Stimulated activated naive CD8-positive, alpha-beta T cell treated with anti-CD3 and anti-CD28 coated beads, Interleukin-15, Interleukin-2, amounts not matched to agents 100 ng/mL and 50 ng/mL, for 24 hours (primary cell): ENCODE measurements around the gene TIAM2.

Experiments used
- H3K27ac Mint-ChIP-seq: one replicate; pipeline ENCODE4 v1.8.0; 2021; ENCODE audit warnings: mild to moderate bottlenecking, mixed read lengths
- H3K27me3 Mint-ChIP-seq: one replicate; pipeline ENCODE4 v1.8.0; 2021; ENCODE audit warnings: mixed read lengths
- H3K36me3 Mint-ChIP-seq: one replicate; pipeline ENCODE4 v1.8.0; 2021; ENCODE audit warnings: low read depth, mixed read lengths
- H3K4me1 Mint-ChIP-seq: one replicate; pipeline ENCODE4 v1.8.0; 2021; ENCODE audit warnings: low read depth, mixed read lengths
- H3K4me3 Mint-ChIP-seq: one replicate; pipeline ENCODE4 v1.8.0; 2021; ENCODE audit warnings: mild to moderate bottlenecking, mixed read lengths
- H3K9me3 Mint-ChIP-seq: one replicate; pipeline ENCODE4 v1.8.0; 2021; ENCODE audit warnings: mixed read lengths

The TIAM2 gene

GRCh38 chr6:155152211-155153076, 157.3 kb downstream of the TIAM2 start:
- H3K27ac Mint-ChIP-seq: peak overlapping the region; percentile 95
- H3K4me1 Mint-ChIP-seq: peaks cover 98% of the 10 kb centered on the region
- H3K36me3 Mint-ChIP-seq: peaks cover 53% of the 10 kb centered on the region
- no peaks in the 10 kb centered on the region for H3K27me3 Mint-ChIP-seq
- peak overlapping the region; percentile 18 for H3K4me3 Mint-ChIP-seq
- H3K9me3 Mint-ChIP-seq: no peaks in the 10 kb centered on the region

GRCh38 chr6:155154158-155154830, 159.2 kb downstream of the TIAM2 start:
- H3K4me1 Mint-ChIP-seq: peaks cover 99% of the 10 kb centered on the region
- peaks cover 49% of the 10 kb centered on the region for H3K36me3 Mint-ChIP-seq
- H3K9me3 Mint-ChIP-seq: no peaks in the 10 kb centered on the region
- H3K4me3 Mint-ChIP-seq: peak overlapping the region; percentile 66
- H3K27me3 Mint-ChIP-seq: no peaks in the 10 kb centered on the region
- H3K27ac Mint-ChIP-seq: peak overlapping the region; percentile 95

- H3K27ac Mint-ChIP-seq: peak overlapping the region; percentile 95
These were observed 160.8 kb downstream of the TIAM2 start for GRCh38 chr6:155155787-155156447.

GRCh38 chr6:155157101-155157500, 162.0 kb downstream of the TIAM2 start:
- Mint-ChIP-seq H3K4me1 (peaks cover 84% of the 10 kb centered on the region), H3K27ac (peak overlapping the region; percentile 95), H3K4me3 (no peak overlapping the region), H3K9me3 (peaks cover 13% of the 10 kb centered on the region), H3K27me3 (no peaks in the 10 kb centered on the region), H3K36me3 (peaks cover 40% of the 10 kb centered on the region)

More at GRCh38 chr6:155155787-155156447, 160.8 kb downstream of the TIAM2 start:
- peaks cover 9% of the 10 kb centered on the region for H3K9me3 Mint-ChIP-seq
- H3K36me3 Mint-ChIP-seq: peaks cover 51% of the 10 kb centered on the region
- H3K4me1 Mint-ChIP-seq: peaks cover 91% of the 10 kb centered on the region
- H3K4me3 Mint-ChIP-seq: peak overlapping the region; percentile 60
- H3K27me3 Mint-ChIP-seq: no peaks in the 10 kb centered on the region

- Mint-ChIP-seq H3K4me3 (peak overlapping the region; percentile 46), H3K27ac (peak overlapping the region; percentile 84), H3K4me1 (peaks cover 72% of the 10 kb centered on the region), H3K27me3 (no peaks in the 10 kb centered on the region), H3K9me3 (peaks cover 13% of the 10 kb centered on the region), H3K36me3 (peaks cover 29% of the 10 kb centered on the region)
These were observed 163.1 kb downstream of the TIAM2 start for GRCh38 chr6:155158030-155158843.

- peaks cover 28% of the 10 kb centered on the region for H3K4me1 Mint-ChIP-seq
- H3K4me3 Mint-ChIP-seq: no peak overlapping the region
- no peak overlapping the region for H3K27ac Mint-ChIP-seq
- no peaks in the 10 kb centered on the region for H3K27me3 Mint-ChIP-seq
- H3K9me3 Mint-ChIP-seq: peaks cover 13% of the 10 kb centered on the region
- peaks cover 30% of the 10 kb centered on the region for H3K36me3 Mint-ChIP-seq
These were observed 167.6 kb downstream of the TIAM2 start for GRCh38 chr6:155162682-155163081.

GRCh38 chr6:155163601-155164000, 168.5 kb downstream of the TIAM2 start:
- Mint-ChIP-seq H3K9me3 (peaks cover 13% of the 10 kb centered on the region), H3K36me3 (peaks cover 30% of the 10 kb centered on the region), H3K27ac (no peak overlapping the region), H3K4me3 (no peak overlapping the region), H3K4me1 (peaks cover 19% of the 10 kb centered on the region), H3K27me3 (no peaks in the 10 kb centered on the region)

- H3K27me3 Mint-ChIP-seq: no peaks in the 10 kb centered on the region
- peaks cover 31% of the 10 kb centered on the region for H3K36me3 Mint-ChIP-seq
- no peak overlapping the region for H3K4me3 Mint-ChIP-seq
- H3K4me1 Mint-ChIP-seq: peaks cover 15% of the 10 kb centered on the region
- no peak overlapping the region for H3K27ac Mint-ChIP-seq
- H3K9me3 Mint-ChIP-seq: peaks cover 7% of the 10 kb centered on the region
These were observed 170.1 kb downstream of the TIAM2 start for GRCh38 chr6:155165029-155165710.

GRCh38 chr6:155170519-155170918, 175.4 kb downstream of the TIAM2 start:
- Mint-ChIP-seq H3K4me1 (peaks cover 60% of the 10 kb centered on the region), H3K36me3 (peaks cover 27% of the 10 kb centered on the region), H3K9me3 (no peaks in the 10 kb centered on the region), H3K4me3 (peak overlapping the region; percentile 66), H3K27me3 (no peaks in the 10 kb centered on the region), H3K27ac (peak overlapping the region; percentile 94)

- Mint-ChIP-seq H3K4me1 (peaks cover 60% of the 10 kb centered on the region), H3K36me3 (peaks cover 26% of the 10 kb centered on the region), H3K27me3 (no peaks in the 10 kb centered on the region), H3K9me3 (no peaks in the 10 kb centered on the region), H3K27ac (peak overlapping the region; percentile 94), H3K4me3 (peak overlapping the region; percentile 66)
These were observed 176.1 kb downstream of the TIAM2 start for GRCh38 chr6:155171109-155171746.

GRCh38 chr6:155171747-155172449, 176.8 kb downstream of the TIAM2 start:
- Mint-ChIP-seq H3K4me3 (peak overlapping the region; percentile 66), H3K36me3 (peaks cover 20% of the 10 kb centered on the region), H3K4me1 (peaks cover 60% of the 10 kb centered on the region), H3K27ac (peak overlapping the region; percentile 94), H3K27me3 (no peaks in the 10 kb centered on the region), H3K9me3 (no peaks in the 10 kb centered on the region)

- Mint-ChIP-seq H3K9me3 (no peaks in the 10 kb centered on the region), H3K4me3 (no peak overlapping the region), H3K36me3 (peaks cover 18% of the 10 kb centered on the region), H3K4me1 (peaks cover 60% of the 10 kb centered on the region), H3K27me3 (no peaks in the 10 kb centered on the region), H3K27ac (peak overlapping the region; percentile 8)
These were observed 178.4 kb downstream of the TIAM2 start for GRCh38 chr6:155173488-155173887.

GRCh38 chr6:155174576-155175211, 179.6 kb downstream of the TIAM2 start:
- Mint-ChIP-seq H3K27me3 (no peaks in the 10 kb centered on the region), H3K4me3 (no peak overlapping the region), H3K4me1 (peaks cover 54% of the 10 kb centered on the region), H3K27ac (peak overlapping the region; percentile 59), H3K36me3 (peaks cover 17% of the 10 kb centered on the region), H3K9me3 (no peaks in the 10 kb centered on the region)
